Keratinocyte (primary cell): ENCODE measurements around the gene DNLZ. TPM values are rescaled to one million over a fixed set of nuclear protein-coding genes. Genes with fewer than 3 reads are reported as not detected.

Experiments
- DNase-seq: peaks from one replicate; pipeline ENCODE4 v3.0.0-alpha.2; 2011; ENCODE audit warnings: low read depth, missing footprints, low spot score
- FAIRE-seq: peaks from 2 replicates; lab custom pipeline; 2011; peaks lifted over from hg19 to GRCh38; lab: Jason Lieb, UNC
- H2AFZ ChIP-seq: 2 replicates; pipeline ENCODE4 v1.6.0; 2012; ENCODE audit warnings: low read length, control low read depth, inconsistent platforms; ENCODE audit not compliant: control insufficient read depth
- H3K27ac ChIP-seq: 2 replicates; pipeline ENCODE4 v1.5.1; 2011; ENCODE audit warnings: low read length; ENCODE audit not compliant: control insufficient read depth, insufficient read depth
- H3K27me3 ChIP-seq: 3 replicates; pipeline ENCODE4 v1.6.0; 2011; ENCODE audit warnings: low read length; ENCODE audit not compliant: control insufficient read depth, insufficient read depth; ENCODE audit errors: extremely low read depth
- H3K36me3 ChIP-seq, 2 experiments: 2 replicates in 1 of 2; 3 replicates in 1 of 2; pipeline ENCODE4 v1.5.1; 2011; ENCODE audit warnings: low read length in 2 of 2, mild to moderate bottlenecking in 1 of 2; ENCODE audit not compliant: control insufficient read depth in 2 of 2, insufficient read depth in 2 of 2; ENCODE audit errors: extremely low read depth in 1 of 2
- H3K4me1 ChIP-seq: 3 replicates; pipeline ENCODE4 v1.5.1; 2011; ENCODE audit warnings: low read length; ENCODE audit not compliant: control insufficient read depth, insufficient read depth; ENCODE audit errors: extremely low read depth
- H3K4me2 ChIP-seq: 3 replicates; pipeline ENCODE4 v1.6.0; 2011; ENCODE audit warnings: low read depth, low read length; ENCODE audit not compliant: control insufficient read depth, insufficient read depth; ENCODE audit errors: extremely low read depth
- H3K4me3 ChIP-seq, 3 experiments: fragments of 200-600 bp in 1 of 3; sonication (generic) in 1 of 3; 2 replicates in 2 of 3; 3 replicates in 1 of 3; pipeline ENCODE4 v1.5.1; 2011 to 2016; ENCODE audit warnings: low read length in 3 of 3, mild to moderate bottlenecking in 3 of 3, control low read depth in 2 of 3, inconsistent platforms in 1 of 3, low read depth in 1 of 3, mixed read lengths in 1 of 3, mixed run types in 1 of 3, moderate library complexity in 1 of 3; ENCODE audit not compliant: control insufficient read depth in 2 of 3, insufficient read depth in 2 of 3; ENCODE audit errors: extremely low read depth in 1 of 3
- H3K79me2 ChIP-seq: 2 replicates; pipeline ENCODE4 v1.6.0; 2012; ENCODE audit warnings: low read length; ENCODE audit not compliant: control insufficient read depth, insufficient read depth
- H3K9ac ChIP-seq: 3 replicates; pipeline ENCODE4 v1.6.0; 2011; ENCODE audit warnings: low read length; ENCODE audit not compliant: control insufficient read depth, insufficient read depth; ENCODE audit errors: extremely low read depth
- H3K9me1 ChIP-seq: 3 replicates; pipeline ENCODE4 v1.6.0; 2011; ENCODE audit warnings: low read length; ENCODE audit not compliant: control insufficient read depth, insufficient read depth; ENCODE audit errors: extremely low read depth
- H3K9me3 ChIP-seq: 2 replicates; pipeline ENCODE4 v1.5.1; 2012; ENCODE audit warnings: low read depth, low read length; ENCODE audit not compliant: control insufficient read depth
- H4K20me1 ChIP-seq: 3 replicates; pipeline ENCODE4 v1.6.0; 2011; ENCODE audit warnings: low read length; ENCODE audit not compliant: control insufficient read depth, insufficient read depth; ENCODE audit errors: extremely low read depth
- EZH2 ChIP-seq: IDR thresholded peaks from one replicate; pipeline ENCODE4 v1.6.1; 2012; ENCODE audit warnings: inconsistent platforms, mild to moderate bottlenecking, low read length, moderate library complexity
- dilution Hi-C: fragments of 300-500 bp; cut with MboI; formaldehyde crosslinking; loops from one replicate; pipeline ENCODE4 v1.7.0; 2020; ENCODE audit warnings: low sequenced_read_pairs; ENCODE audit not compliant: extremely low pct_ligation_motif_present
- polyA plus RNA-seq, 5 experiments: library from polyadenylated mRNA; depleted of rRNA in 3 of 5; stranded (reverse) in 3 of 5; stranded (forward) in 1 of 5; unstranded in 1 of 5; fragments of >200 nt; gene quantifications; 1 replicate in 1 of 5; 2 replicates in 3 of 5; 3 replicates in 1 of 5; pipeline versions ENCODE4 v1.2.1 to v1.2.3, GENCODE V29; 2011 to 2012; ENCODE audit warnings: missing spikeins in 2 of 5, low read depth in 1 of 5, low replicate concordance in 1 of 5
- TF ChIP-seq, protein P1 (sequence below), 3 experiments: IDR thresholded peaks in 1 of 3; conservative IDR thresholded peaks in 1 of 3; optimal IDR thresholded peaks in 1 of 3; 2 replicates in 2 of 3; 3 replicates in 1 of 3; pipeline versions ENCODE3 to v1.5.1; 2011; ENCODE audit warnings: low read length in 3 of 3, mild to moderate bottlenecking in 3 of 3, moderate library complexity in 2 of 3, control low read depth in 1 of 3, inconsistent platforms in 1 of 3; ENCODE audit not compliant: insufficient read depth in 2 of 3; ENCODE audit errors: extremely low read depth in 1 of 3

DNLZ gene
- polyA plus RNA-seq, 1 donor (not counting 4 experiments of a cell fraction or from before 2014, with no cell fraction given) = 6.7 TPM

DNA sequence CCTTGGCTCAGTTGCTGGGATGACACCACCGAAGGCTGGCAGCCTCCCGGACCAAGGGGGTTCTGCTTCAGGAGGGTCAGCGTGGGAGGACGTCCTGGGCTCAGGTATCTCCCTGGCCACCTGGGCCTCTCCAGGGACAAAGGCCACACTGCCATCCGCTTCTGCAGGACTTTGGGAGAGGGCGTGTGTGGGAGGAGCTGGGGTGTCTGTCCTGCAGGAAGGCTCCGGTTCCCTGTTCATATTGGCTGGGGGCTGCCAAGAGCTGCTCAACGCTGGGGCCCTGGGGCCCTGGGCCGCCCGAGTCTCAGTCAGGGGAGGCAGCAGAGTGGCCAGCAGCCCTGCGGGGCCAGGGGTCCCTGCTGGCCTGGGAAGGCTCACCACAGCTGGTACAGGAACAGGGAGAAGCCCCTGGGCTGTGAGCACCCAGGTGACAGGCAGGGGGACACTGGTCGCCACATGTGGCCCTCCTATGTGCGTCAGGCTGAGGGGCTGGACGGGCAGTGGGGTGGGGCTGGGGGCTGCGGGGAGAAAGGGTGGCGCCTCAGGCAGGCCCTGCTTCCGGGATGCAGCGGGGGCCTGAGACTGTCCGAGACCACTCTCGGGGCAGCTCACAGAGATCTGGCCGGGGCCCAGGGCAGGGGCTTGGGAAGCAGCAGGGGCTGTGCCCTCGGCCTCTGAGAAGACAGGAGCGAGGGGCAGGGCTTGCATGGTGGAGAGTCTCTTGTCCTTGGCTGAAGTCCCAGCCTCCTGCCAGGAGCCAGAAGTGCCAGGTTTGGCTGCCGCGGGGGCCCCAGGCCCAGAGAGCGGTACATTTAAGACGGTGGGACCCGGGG is 14.8 kb upstream of the DNLZ start:
- Histone ChIP-seq H3K27me3 (no peaks in the 10 kb centered on the region), H4K20me1 (peaks cover 2% of the 10 kb centered on the region), H3K9ac (no peak overlapping the region), H3K4me3 (no peak overlapping the region), H3K9me3 (no peaks in the 10 kb centered on the region), H3K4me2 (no peak overlapping the region), H2AFZ (no peak overlapping the region), H3K27ac (no peak overlapping the region), H3K9me1 (no peaks in the 10 kb centered on the region), H3K79me2 (no peaks in the 10 kb centered on the region), H3K36me3 (peaks cover 19 to 38% of the 10 kb centered on the region in 2 experiments), H3K4me1 (no peaks in the 10 kb centered on the region)
- TF ChIP-seq EZH2 = no peak
- TF ChIP-seq, protein P1, sequence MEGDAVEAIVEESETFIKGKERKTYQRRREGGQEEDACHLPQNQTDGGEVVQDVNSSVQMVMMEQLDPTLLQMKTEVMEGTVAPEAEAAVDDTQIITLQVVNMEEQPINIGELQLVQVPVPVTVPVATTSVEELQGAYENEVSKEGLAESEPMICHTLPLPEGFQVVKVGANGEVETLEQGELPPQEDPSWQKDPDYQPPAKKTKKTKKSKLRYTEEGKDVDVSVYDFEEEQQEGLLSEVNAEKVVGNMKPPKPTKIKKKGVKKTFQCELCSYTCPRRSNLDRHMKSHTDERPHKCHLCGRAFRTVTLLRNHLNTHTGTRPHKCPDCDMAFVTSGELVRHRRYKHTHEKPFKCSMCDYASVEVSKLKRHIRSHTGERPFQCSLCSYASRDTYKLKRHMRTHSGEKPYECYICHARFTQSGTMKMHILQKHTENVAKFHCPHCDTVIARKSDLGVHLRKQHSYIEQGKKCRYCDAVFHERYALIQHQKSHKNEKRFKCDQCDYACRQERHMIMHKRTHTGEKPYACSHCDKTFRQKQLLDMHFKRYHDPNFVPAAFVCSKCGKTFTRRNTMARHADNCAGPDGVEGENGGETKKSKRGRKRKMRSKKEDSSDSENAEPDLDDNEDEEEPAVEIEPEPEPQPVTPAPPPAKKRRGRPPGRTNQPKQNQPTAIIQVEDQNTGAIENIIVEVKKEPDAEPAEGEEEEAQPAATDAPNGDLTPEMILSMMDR (optimal IDR thresholded peaks at IDR 0.05 in 1 of 3, IDR thresholded peaks at IDR 0.05 in 1 of 3, conservative IDR thresholded peaks at IDR 0.05 in 1 of 3; ENCODE audit: extremely low read depth in 1 of 3, insufficient read depth in 2 of 3, low read length in 3 of 3) = no peak
- FAIRE-seq = no peak
- DNase-seq = no peak
- dilution Hi-C loops = no loop called here

DNA sequence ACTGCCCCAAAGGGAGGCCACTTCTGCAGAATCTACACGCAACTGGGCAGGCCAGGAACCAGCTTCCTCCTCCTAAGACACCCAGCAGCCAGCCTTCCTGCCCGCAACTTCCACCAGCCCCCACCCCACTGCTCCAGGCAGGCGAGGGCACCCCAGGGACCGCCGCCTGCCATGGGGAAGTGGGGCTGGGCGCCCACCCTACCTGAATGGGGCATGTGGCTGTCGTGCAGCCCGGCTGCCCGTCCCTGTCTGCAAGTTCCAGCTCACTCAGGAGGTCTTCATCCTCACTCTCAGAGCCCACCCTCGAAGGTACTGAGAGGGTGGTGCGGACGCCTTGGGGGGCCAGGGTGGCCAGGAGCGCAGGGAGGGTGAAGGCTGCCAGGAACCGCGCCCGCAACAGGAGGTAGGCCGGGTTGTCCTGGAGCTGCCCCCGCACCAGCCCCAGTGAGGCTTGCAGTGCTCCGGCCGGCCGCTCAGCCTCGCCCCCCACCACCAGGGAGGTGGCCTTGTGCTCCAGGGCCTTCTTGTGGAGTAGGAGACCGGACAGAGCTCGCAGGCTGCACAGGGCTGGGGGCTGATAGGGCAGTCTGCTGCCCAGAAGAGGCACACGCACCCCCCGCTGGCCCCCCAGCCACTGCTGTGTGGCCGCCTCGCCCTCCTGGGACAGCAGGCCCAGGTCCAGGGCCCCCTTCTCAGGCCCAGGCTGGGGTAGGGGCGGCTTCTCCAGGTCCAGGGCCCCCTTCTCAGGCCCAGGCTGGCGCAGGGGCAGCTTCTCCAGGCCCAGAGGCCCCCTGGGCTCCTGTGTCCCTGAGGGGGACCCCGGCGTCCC is 14.0 kb upstream of the DNLZ start:
- H3K9ac ChIP-seq = no peak overlapping the region
- no peaks in the 10 kb centered on the region for H3K9me3 ChIP-seq
- FAIRE-seq (no peak), DNase-seq (no peak)
- no peaks in the 10 kb centered on the region for H3K79me2 ChIP-seq
- H3K27me3 ChIP-seq = no peaks in the 10 kb centered on the region
- no peak overlapping the region for H2AFZ ChIP-seq
- no peak overlapping the region for H3K4me3 ChIP-seq
- dilution Hi-C loops = no loop called here
- peaks cover 2% of the 10 kb centered on the region for H4K20me1 ChIP-seq
- no peaks in the 10 kb centered on the region for H3K9me1 ChIP-seq
- no peak overlapping the region for H3K4me2 ChIP-seq
- H3K27ac ChIP-seq = no peak overlapping the region
- peaks cover 12 to 32% of the 10 kb centered on the region in 2 experiments for H3K36me3 ChIP-seq
- TF ChIP-seq, protein P1 (optimal IDR thresholded peaks at IDR 0.05 in 1 of 3, IDR thresholded peaks at IDR 0.05 in 1 of 3, conservative IDR thresholded peaks at IDR 0.05 in 1 of 3; ENCODE audit: extremely low read depth in 1 of 3, insufficient read depth in 2 of 3, low read length in 3 of 3) = no peak
- no peak for TF ChIP-seq EZH2
- H3K4me1 ChIP-seq = peaks cover 5% of the 10 kb centered on the region
